HFFc6 (cell line): Measurements from ENCODE around the gene LETMD1. TPM values are rescaled to one million over a fixed set of nuclear protein-coding genes. Genes with fewer than 3 reads are reported as not detected.
A peak's percentile ranks its signal among the peaks of the same experiment; 100 is the strongest.

Experiments
- DNase-seq: peaks from one replicate; pipeline ENCODE4 v3.0.0-alpha.2; 2018
- H3K27ac Mint-ChIP-seq: 2 replicates; pipeline ENCODE4 v1.8.0; 2020; ENCODE audit warnings: mild to moderate bottlenecking, mixed read lengths
- H3K27me3 Mint-ChIP-seq: 2 replicates; pipeline ENCODE4 v1.8.0; 2021; ENCODE audit warnings: mild to moderate bottlenecking, moderate library complexity, mixed read lengths; ENCODE audit not compliant: insufficient read depth
- H3K36me3 Mint-ChIP-seq: 2 replicates; pipeline ENCODE4 v1.8.0; 2021; ENCODE audit warnings: low read depth, mixed read lengths
- H3K4me1 Mint-ChIP-seq: 2 replicates; pipeline ENCODE4 v1.8.0; 2020; ENCODE audit warnings: low read depth, mixed read lengths
- H3K4me3 Mint-ChIP-seq: 2 replicates; pipeline ENCODE4 v1.8.0; 2020; ENCODE audit warnings: mild to moderate bottlenecking, moderate library complexity, mixed read lengths
- H3K9me3 Mint-ChIP-seq: 2 replicates; pipeline ENCODE4 v1.8.0; 2020; ENCODE audit warnings: mild to moderate bottlenecking, mixed read lengths
- CTCF ChIP-seq: fragments of 200-600 bp; sonication (generic); IDR thresholded peaks from 2 replicates; pipeline ENCODE4 v1.5.0; 2021; ENCODE audit warnings: antibody characterized with exemption, mild to moderate bottlenecking
- total RNA-seq, 6 experiments: library from RNA; stranded (reverse); fragmentation: NEBNext Ultra II Directional; extraction: Animal tissue kit (Norgen Biotek cat#: 25700); gene quantifications; 2 replicates in 1 of 6; 3 replicates in 5 of 6; pipeline ENCODE4 v1.2.3, GENCODE V29; 2021

The LETMD1 gene
- total RNA-seq, 6 experiments from 2014 or later, result 19.6 to 27.6 (median 25.2) TPM

GRCh38 chr12:51025836-51026638 is 22.1 kb upstream of the LETMD1 start, which contains the start of gene SLC11A2:
TSS of gene SLC11A2 (minus strand) at chr12:51026384. CDS start at chr12:51010728, 15,656 bp downstream.
- no peaks in the 10 kb centered on the region for H3K27me3 Mint-ChIP-seq
- H3K4me1 Mint-ChIP-seq, result peaks cover 42% of the 10 kb centered on the region

GRCh38 chr12:51027342-51027835 is 20.7 kb upstream of the LETMD1 start:
- TF ChIP-seq CTCF, result no peak
- Mint-ChIP-seq H3K36me3 (no peaks in the 10 kb centered on the region), H3K27me3 (no peaks in the 10 kb centered on the region), H3K4me3 (no peak overlapping the region), H3K27ac (no peak overlapping the region), H3K9me3 (no peaks in the 10 kb centered on the region), H3K4me1 (peaks cover 37% of the 10 kb centered on the region)
- no peak for DNase-seq

More at GRCh38 chr12:51025836-51026638, 22.1 kb upstream of the LETMD1 start, which contains the start of gene SLC11A2:
- TF ChIP-seq CTCF, result peak; percentile 20; the same call in 1 of the 2 replicates
- H3K36me3 Mint-ChIP-seq, result no peaks in the 10 kb centered on the region
- H3K4me3 Mint-ChIP-seq, result peak within 1 kb of the TSS; percentile 98
- no peaks in the 10 kb centered on the region for H3K9me3 Mint-ChIP-seq
- H3K27ac Mint-ChIP-seq, result peak within 1 kb of the TSS; percentile 94
- DNase-seq, result peak; percentile 85

GRCh38 chr12:51028126-51028812 is 19.9 kb upstream of the LETMD1 start:
- Mint-ChIP-seq H3K27me3 (no peaks in the 10 kb centered on the region), H3K4me3 (peak overlapping the region; percentile 21), H3K36me3 (no peaks in the 10 kb centered on the region), H3K27ac (no peak overlapping the region), H3K4me1 (peaks cover 37% of the 10 kb centered on the region), H3K9me3 (no peaks in the 10 kb centered on the region)
- DNase-seq, result peak; percentile 42
- TF ChIP-seq CTCF, result peak; percentile 49; the same call in 1 of the 2 replicates

GRCh38 chr12:51028813-51029150 is 19.3 kb upstream of the LETMD1 start:
- no peak for TF ChIP-seq CTCF
- DNase-seq, result peak; percentile 26
- H3K4me1 Mint-ChIP-seq, result peaks cover 37% of the 10 kb centered on the region
- H3K4me3 Mint-ChIP-seq, result peak overlapping the region; percentile 21
- H3K27ac Mint-ChIP-seq, result no peak overlapping the region
- no peaks in the 10 kb centered on the region for H3K9me3 Mint-ChIP-seq
- H3K36me3 Mint-ChIP-seq, result no peaks in the 10 kb centered on the region
- H3K27me3 Mint-ChIP-seq, result no peaks in the 10 kb centered on the region

GRCh38 chr12:51033048-51033447 is 15.1 kb upstream of the LETMD1 start:
- peaks cover 12% of the 10 kb centered on the region for H3K4me1 Mint-ChIP-seq
- H3K27ac Mint-ChIP-seq, result no peak overlapping the region
- H3K9me3 Mint-ChIP-seq, result no peaks in the 10 kb centered on the region
- H3K27me3 Mint-ChIP-seq, result no peaks in the 10 kb centered on the region
- no peaks in the 10 kb centered on the region for H3K36me3 Mint-ChIP-seq
- TF ChIP-seq CTCF, result no peak
- no peak overlapping the region for H3K4me3 Mint-ChIP-seq
- no peak for DNase-seq
